ENCODE measurements around the gene PRKG1.

Gene PRKG1

GRCh38 chr10:51406581-51406980 lies 332.3 kb downstream of the PRKG1 start:
- H3K27ac ChIP-seq: no peak overlapping the region
- TF ChIP-seq ZFX (IDR thresholded peaks at IDR 0.05; ENCODE audit: borderline replicate concordance) (no peak), CTCF (IDR thresholded peaks at IDR 0.05) (no peak)

GRCh38 chr10:51416494-51416893 lies 342.2 kb downstream of the PRKG1 start:
- TF ChIP-seq ZFX (IDR thresholded peaks at IDR 0.05; ENCODE audit: borderline replicate concordance) (no peak), CTCF (IDR thresholded peaks at IDR 0.05) (no peak)
- H3K27ac ChIP-seq: no peak overlapping the region

GRCh38 chr10:51419196-51420093 lies 345.2 kb downstream of the PRKG1 start:
- TF ChIP-seq ZFX (IDR thresholded peaks at IDR 0.05; ENCODE audit: borderline replicate concordance) (no peak), CTCF (IDR thresholded peaks at IDR 0.05) (no peak)
- no peak overlapping the region for H3K27ac ChIP-seq

- no peak overlapping the region for H3K27ac ChIP-seq
Measured at GRCh38 chr10:51421853-51422252, 347.6 kb downstream of the PRKG1 start.

GRCh38 chr10:51422311-51423120 lies 348.2 kb downstream of the PRKG1 start:
- H3K27ac ChIP-seq: no peak overlapping the region
- peak; percentile 91 for TF ChIP-seq CTCF (IDR thresholded peaks at IDR 0.05)
- no peak for TF ChIP-seq ZFX (IDR thresholded peaks at IDR 0.05; ENCODE audit: borderline replicate concordance)

More at GRCh38 chr10:51421853-51422252, 347.6 kb downstream of the PRKG1 start:
- TF ChIP-seq ZFX (IDR thresholded peaks at IDR 0.05; ENCODE audit: borderline replicate concordance) (no peak), CTCF (IDR thresholded peaks at IDR 0.05) (no peak)

GRCh38 chr10:51423121-51423452 lies 348.8 kb downstream of the PRKG1 start:
- no peak overlapping the region for H3K27ac ChIP-seq
- TF ChIP-seq ZFX (IDR thresholded peaks at IDR 0.05; ENCODE audit: borderline replicate concordance) (no peak), CTCF (IDR thresholded peaks at IDR 0.05) (no peak)

- H3K27ac ChIP-seq: no peak overlapping the region
- no peak for TF ChIP-seq ZFX (IDR thresholded peaks at IDR 0.05; ENCODE audit: borderline replicate concordance)
- no peak for TF ChIP-seq CTCF (IDR thresholded peaks at IDR 0.05)
Measured at GRCh38 chr10:51425431-51425830, 351.1 kb downstream of the PRKG1 start.
